GM18519 (cell line): ENCODE measurements around the gene FSTL3.
"Not testable (repeated sequence)": the region's sequence is repeated elsewhere in the genome, so short reads cannot be mapped to it uniquely, and the experiment has no call there.

Source experiments
- ATAC-seq: cut with Tn5 transposase; IDR thresholded peaks from one replicate; pipeline ENCODE4 v1.9.1; 2021; ENCODE audit warnings: mild to moderate bottlenecking, moderate library complexity; ENCODE audit not compliant: unreplicated experiment, low FRiP score

The FSTL3 gene

GRCh38 chr19:676339-677105 lies at the start of gene FSTL3:
Gene FSTL3 (plus strand): TSS chr19:676392. CDS start chr19:676424, 32 bp downstream.
- no peak for ATAC-seq

- not testable (repeated sequence) for ATAC-seq
These were observed 49.6 kb upstream of the FSTL3 start for GRCh38 chr19:626566-626965.

GRCh38 chr19:628168-628567 lies 48.0 kb upstream of the FSTL3 start:
- ATAC-seq = no peak

- ATAC-seq = not testable (repeated sequence)
These were observed 46.7 kb upstream of the FSTL3 start for GRCh38 chr19:629515-629914.

- no peak for ATAC-seq
These were observed 46.1 kb upstream of the FSTL3 start for GRCh38 chr19:629961-630714.

GRCh38 chr19:632579-633067 lies 43.6 kb upstream of the FSTL3 start:
- ATAC-seq = no peak

GRCh38 chr19:633068-633785 lies 43.0 kb upstream of the FSTL3 start, which contains the start of gene POLRMT:
Gene POLRMT (minus strand): TSS chr19:633537. CDS start chr19:633512, 25 bp downstream.
- ATAC-seq = peak; percentile 73

- ATAC-seq = no peak
These were observed 42.2 kb upstream of the FSTL3 start for GRCh38 chr19:633786-634639.

GRCh38 chr19:634975-635652 lies 41.1 kb upstream of the FSTL3 start:
- ATAC-seq = no peak

GRCh38 chr19:638906-639252 lies 37.3 kb upstream of the FSTL3 start:
- no peak for ATAC-seq

GRCh38 chr19:639253-640160 lies 36.7 kb upstream of the FSTL3 start, which contains the start of gene FGF22:
Gene FGF22 (plus strand): TSS chr19:639879. CDS start chr19:639926, 47 bp downstream.
- peak; percentile 32 for ATAC-seq

- ATAC-seq = no peak
These were observed 36.0 kb upstream of the FSTL3 start for GRCh38 chr19:640161-640558.

- ATAC-seq = no peak
These were observed 35.5 kb upstream of the FSTL3 start for GRCh38 chr19:640606-641189.

GRCh38 chr19:641702-642101 lies 34.5 kb upstream of the FSTL3 start:
- ATAC-seq = no peak

GRCh38 chr19:642767-643727 lies 33.1 kb upstream of the FSTL3 start:
- ATAC-seq = no peak

- ATAC-seq = no peak
These were observed 32.5 kb upstream of the FSTL3 start for GRCh38 chr19:643736-644135.

- no peak for ATAC-seq
These were observed 31.8 kb upstream of the FSTL3 start for GRCh38 chr19:644363-644762.
